NCI-H2029 treated with DMSO at 0.1 percent for 48 hours (cell line): ENCODE data around the gene GPD1L.
"Not testable (repeated sequence)": the region's sequence is repeated elsewhere in the genome, so short reads cannot be mapped to it uniquely, and the experiment has no call there.

ENCODE experiments used
- DNase-seq: peaks from one replicate; lab custom pipeline; 2025; lab: John Stamatoyannopoulos, UW

Gene GPD1L

DNA sequence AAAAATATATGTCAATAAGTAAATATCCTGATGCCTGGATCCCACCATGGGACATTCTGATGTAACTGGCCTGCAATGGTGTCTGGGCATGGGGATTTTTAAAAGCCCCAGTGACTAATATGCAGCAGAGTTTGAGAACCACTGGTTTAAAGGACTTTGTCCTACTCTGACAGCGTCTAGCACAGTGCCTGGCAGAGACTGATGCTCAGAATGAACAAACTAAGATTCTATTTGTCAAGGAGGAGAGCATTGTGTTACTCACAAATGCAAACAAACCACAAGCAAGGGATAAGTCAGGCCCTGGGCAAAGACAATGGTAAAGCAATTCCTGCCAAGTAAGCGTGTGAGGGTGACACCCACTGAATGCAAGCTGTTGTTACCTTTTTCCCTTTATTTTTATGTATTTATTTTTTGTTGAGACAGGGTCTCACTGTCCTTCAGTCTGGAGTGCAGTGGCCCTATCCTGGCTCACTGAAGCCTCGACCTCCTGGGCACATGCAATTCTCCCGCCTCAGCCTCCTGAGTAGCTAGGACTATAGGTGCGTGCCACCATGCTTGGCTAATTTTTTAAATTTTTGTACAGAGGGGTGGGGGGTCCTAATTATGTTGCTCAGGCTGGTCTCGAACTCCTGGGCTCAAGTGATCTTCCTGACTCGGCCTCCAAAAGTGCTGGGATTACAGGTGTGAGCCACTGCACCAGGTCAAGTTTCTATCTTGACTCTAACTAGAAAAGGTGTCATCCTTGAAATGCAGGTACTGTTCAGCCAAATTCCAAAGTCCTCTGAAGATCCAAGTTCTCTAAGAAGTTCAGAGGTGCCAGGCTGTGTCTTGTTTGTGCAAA lies 909 bp upstream of the GPD1L start:
- DNase-seq = no peak

DNA sequence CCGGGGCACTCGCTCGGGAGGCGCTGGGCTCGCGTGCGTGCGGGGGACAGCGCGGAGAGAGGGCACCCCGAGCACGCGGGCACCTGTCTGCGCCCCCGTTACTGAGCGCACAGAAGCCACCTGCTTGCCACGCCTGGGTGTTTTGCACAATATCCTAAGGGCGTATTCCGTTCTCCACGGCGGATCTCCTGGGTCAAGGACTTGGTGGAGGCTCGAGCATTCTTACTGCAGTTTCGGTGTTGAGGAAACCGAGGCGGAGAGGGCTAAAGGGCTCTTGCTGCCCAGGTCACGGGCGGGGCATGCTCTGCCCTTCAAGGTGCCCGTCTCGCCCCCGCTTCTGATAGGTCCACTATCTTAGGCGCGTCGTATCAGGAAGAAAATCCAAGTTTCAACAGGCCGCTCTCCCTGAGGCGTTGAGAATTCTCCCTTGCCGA lies 526 bp downstream of the GPD1L start:
- DNase-seq = no peak

DNA sequence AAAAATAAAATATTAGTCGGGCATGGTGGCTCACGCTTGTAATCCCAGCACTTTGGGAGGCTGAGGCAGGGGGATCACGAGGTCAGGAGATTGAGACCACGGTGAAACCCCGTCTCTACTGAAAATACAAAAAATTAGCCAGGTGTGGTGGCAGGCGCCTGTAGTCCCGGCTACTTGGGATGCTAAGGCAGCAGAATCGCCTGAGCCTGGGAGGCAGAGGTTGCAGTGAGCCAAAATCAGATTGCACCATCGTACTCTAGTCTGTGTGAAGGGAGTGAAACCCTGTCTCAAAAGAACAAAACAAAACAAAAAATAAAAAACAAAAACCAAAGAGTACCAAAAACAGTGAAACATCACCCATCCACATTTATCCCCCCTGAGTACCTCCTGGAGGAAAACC lies 1.8 kb downstream of the GPD1L start:
- DNase-seq = not testable (repeated sequence)

DNA sequence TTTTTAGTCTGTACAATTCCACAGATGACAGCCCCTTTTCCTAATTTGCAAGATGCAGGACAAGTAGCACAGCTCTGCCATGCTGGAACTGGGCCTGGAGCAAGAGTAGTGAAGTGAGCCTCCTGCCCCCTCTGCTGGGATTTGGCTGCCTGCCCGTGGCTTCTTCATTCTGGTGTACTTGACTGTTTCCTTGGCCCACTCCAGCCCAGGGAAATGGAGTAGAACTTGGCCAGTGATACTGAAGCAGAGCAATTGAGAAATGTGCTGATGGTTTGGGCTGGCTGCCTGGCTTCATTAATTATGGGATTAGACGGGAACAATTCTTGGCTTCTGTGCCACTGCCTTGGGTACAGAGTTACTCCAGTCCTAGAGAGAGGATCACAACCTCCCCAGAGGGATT lies 2.8 kb downstream of the GPD1L start:
- peak; percentile 97 for DNase-seq

DNA sequence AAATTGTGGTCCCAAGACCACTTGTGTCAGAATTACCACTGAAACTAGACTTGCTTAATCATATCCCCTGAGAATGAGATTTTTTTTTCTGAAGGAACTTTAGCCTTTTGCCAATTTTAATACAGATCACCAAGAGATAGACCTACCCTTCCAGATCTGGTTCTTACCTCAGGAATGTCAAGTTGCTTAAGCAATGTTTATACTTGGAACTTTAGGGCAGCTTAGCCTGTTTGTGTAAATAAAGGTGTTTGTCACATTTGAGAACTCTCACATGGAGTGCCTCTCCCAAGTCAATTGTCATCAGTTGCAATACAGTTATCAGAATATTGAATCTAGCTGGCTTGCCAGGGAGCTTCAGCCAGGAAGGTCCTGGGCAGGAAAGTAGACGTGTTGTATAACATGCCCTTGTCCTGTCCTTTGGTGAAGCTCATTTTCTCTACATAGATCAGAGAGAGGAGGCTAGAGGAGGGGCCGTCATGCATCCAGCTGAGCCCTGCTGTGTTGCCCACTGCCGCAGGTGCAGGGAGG lies 3.9 kb downstream of the GPD1L start:
- no peak for DNase-seq

DNA sequence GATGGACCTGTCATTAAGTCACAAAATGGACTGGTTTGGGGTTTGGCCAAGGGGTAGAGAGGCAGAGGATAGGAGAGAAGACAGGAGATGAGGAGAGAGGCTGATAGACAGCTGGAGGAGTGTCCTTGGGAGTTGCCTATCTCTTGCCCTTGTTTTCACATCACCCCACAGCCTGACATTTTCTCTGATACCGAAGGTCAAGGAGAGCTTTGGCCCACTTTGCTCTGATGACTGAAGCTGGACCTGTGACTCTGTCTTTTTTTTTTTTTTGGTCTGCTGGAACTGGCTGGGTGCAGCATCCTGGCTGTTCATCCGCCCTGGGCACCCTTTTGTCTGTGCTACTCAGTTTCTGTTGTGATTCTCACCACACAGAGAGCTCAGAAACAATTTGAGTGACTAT lies 5.1 kb downstream of the GPD1L start:
- no peak for DNase-seq

DNA sequence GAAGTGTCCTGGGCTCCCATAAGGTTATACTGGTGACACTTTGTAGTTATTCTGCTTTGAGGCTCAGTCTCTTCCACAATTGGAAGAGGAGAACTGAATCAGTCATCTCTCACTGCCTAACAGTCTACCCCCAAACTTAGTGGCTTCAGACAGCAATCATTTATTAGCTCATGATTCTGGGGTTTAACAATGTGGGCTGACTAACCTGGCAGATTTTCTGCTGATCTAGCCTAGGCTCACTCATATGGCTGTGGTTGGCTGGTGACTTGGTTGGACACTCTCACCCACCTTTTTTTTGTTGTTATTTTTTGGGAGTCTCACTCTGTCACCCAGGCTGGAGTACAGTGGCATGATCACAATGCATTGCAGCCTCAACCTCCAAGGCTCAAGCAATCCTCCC lies 7.1 kb downstream of the GPD1L start:
- no peak for DNase-seq

DNA sequence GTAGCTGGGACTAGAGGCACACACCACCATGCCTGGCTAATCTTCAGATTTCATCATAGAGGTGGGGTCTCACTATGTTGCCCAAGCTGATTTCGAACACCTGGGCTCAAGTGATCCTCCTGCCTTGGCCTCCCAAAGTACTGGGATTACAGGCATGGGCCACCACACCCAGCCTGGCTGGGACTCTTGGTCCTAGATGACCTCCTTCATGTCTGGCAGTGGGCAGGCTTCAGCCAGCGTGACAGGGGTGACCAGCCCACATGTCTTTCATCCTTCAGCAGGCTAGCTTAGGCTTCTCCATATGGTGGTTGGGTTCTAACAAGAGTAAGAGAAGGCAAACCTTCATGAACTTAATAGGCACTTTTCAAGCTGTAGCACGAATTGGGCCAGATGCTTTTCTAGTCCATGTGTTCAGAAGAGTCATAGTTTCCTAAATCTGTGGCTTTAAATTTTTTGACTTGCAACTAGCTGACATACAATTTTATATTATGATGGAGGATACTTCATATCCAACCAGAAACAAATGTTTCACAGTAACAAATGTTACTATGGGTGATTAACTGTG lies 7.6 kb downstream of the GPD1L start:
- no peak for DNase-seq

DNA sequence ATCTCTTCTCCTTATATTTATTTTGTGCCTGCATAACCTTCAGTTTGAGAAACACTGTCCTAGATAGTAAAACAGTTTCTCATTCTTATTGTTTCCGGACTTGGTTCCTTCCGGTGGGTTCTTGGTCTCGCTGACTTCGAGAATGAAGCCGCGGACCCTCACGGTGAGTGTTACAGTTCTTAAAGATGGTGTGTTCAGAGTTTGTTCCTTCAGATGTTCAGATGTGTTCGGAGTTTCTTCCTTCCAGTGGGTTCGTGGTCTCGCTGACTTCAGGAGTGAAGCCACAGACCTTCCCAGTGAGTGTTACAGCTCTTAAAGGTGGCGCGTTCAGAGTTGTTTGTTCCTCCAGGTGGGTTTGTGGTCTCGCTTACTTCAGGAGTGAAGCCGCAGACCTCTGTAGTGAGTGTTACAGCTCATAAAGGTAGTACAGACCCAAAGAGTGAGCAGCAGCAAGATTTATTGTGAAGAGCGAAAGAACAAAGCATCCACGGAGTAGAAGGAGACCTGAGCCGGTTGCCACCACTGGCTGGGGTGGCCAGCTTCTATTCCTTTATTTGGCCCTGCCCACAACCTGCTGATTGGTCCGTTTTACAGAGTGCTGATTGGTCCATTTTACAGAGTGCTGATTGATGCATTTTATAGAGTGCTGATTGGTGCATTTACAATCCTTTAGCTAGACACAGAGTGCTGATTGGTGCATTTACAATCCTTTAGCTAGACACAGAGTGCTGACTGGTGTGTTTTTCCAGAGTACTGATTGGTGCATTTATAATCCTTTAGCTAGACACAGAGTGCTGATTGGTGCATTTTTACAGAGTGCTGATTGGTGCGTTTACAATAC lies 8.3 kb downstream of the GPD1L start:
- DNase-seq = not testable (repeated sequence)

DNA sequence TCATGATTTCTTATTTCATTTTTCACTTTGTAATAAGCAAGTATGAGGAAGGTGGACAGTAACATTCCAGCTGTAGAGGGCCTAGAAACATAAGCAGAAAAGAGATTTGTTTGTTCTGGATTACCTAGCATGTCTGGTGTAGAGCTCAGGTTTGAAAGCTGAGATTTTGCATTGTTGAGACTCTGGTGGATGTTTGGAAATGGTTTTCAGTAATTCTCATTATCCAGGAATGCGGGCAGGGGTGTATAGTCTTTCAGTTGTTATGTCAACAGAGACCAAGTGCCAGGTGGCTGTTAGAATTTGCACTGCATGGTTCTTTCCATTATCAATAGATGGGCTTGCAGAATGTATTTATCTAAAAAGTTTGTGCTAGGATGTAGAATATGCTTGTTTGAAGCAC lies 10.9 kb downstream of the GPD1L start:
- peak; percentile 82 for DNase-seq

DNA sequence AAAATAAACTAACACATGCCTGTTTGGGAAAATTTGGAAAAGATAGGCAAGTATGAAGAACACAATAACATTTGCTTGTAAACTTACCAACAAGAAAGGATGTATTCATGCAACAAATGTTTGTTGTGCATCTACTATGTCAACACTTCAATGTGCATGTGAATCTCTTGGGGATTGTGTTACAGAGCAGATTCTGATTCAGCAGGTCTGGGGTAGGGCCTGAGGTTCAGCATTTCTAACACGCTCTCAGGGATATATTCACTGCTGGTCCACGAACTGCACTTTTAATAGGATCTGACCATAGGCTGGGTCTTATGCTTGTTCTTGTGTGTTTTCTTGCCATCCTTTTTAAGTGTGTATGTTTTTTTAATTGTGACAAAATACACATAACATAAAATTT lies 11.8 kb downstream of the GPD1L start:
- DNase-seq = no peak

DNA sequence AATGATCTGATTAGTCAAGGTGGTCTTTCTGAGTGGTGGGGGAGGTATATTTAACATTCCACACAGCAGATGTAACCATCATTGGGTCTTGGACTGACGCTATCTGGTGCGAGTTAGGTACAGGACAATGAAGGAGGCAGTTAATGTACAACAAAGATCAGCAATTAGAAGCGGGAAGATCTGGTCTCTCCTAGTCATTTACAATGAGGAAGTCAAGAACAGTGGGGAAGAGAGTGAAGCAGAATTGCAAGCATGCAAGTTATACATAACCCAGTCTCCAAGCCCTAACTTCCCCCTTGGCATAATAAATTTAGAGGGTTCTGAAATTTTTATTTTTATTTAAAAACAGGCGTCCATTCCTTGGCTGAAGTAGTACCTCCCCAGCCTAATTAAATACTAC lies 14.1 kb downstream of the GPD1L start:
- no peak for DNase-seq

DNA sequence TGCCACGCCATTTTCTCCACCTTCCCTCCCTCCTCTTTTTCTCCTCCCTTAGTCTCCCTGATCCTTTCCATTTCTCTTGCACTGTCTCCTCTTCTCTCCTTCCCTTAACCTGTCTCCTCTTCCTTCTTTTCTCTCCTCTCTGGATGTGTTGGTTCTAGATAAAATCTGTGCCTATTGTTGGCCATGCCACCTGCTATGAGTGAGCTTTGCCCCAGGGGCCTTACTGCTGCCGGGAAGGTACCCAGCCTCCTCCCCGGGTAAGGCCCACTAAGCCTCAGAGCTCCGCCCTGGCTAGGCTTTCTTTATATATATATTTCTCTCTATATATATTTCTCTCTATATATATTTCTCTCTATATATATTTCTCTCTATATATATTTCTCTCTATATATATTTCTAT lies 14.7 kb downstream of the GPD1L start:
- DNase-seq = no peak

DNA sequence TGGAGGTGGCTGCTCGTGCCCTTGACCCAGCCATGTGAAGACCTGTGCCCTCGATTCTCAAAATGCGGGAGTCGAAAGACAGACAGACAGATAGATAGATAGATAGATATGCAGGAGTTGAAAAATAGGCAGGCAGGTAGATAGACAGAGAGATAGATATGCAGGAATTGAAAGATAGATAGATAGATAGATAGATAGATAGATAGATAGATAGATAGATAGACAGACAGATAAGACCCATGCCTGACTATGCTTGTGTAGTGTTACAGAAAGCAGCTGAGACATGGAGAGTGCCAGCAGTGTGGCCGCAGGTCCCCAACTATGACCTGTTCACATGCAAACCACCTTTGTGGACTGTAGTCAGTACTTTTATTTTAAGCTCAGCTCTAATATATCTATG lies 17.2 kb downstream of the GPD1L start:
- no peak for DNase-seq

DNA sequence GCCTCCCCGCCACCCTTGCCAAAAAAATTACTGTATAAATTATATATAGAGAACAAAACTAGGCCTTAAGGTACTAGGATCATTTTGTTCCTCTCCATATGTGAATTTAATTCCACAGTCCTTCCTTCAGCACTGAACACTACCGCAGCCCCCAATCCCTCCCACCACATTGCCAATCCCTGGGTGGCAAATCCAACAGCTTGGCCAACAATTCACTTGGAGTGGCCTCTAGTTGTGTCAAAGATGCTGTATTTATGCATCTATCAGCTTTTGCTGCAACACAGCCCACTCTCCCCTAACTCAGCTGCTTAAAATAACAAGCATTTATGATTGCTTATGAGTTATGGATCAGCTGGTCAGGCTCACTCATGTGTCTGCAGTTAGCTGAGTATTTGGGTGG lies 18.6 kb downstream of the GPD1L start:
- DNase-seq = no peak

DNA sequence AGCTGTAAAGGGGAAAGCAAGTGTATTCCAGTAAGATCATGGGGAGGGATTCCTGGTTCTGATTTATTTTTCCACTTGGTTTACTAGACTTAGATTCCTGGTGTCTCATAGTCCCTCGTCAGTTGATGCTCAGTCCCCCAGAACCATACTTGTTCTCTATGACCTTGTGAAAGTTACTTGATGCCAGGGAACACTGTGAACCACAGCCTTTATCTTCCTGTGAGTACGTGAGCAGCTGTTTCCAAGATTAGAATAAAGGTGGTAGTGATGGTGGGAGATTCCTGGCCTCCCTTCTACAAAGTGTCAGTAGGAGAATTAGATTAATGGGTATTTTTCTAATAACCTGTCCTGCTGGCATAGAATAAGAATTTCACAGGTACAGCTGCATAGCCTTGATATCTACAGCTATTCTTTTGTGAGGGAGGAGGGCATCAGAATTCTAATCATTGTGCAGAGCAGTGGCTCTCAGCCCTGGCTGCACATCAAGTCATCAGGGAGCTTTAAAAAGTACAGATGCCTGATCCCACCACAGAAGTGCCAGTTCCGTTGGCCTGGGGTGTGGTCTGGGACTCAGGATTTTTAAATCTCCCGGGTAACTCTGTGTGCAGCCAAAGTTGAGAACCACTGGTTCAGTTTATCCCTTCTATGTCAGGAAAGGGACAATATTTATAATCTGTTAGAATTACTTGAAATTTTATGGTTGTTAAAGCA lies 20.0 kb downstream of the GPD1L start:
- DNase-seq = no peak

DNA sequence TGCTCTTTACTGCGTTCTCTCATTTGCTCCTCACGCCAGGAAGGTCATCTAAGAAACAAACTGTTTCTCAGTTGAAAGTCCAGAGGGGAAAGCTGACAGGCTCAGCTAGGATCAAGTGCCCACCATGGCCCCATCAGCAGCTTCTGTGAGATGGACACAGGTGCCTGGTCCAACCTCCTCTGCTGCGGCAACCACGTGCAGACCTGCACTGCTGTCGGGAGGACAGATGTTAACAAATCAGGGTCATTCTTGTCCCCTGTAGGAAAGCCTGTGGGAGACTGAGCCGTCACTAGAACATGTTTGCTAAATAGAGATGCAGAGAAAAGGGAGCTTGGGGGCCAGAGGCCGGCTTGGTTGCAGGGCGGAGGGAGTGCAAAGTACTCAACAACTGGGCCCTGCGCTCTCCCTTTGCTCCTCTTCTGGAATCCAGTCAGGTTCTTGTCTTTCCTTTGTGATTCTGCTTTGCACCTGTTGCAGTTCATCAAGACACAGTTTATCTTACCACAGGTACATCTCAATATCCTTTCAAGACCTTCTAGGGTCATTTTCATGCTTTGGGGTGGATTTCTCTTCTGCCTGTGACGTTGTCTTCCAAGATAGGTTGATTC lies 20.9 kb downstream of the GPD1L start:
- DNase-seq = no peak

DNA sequence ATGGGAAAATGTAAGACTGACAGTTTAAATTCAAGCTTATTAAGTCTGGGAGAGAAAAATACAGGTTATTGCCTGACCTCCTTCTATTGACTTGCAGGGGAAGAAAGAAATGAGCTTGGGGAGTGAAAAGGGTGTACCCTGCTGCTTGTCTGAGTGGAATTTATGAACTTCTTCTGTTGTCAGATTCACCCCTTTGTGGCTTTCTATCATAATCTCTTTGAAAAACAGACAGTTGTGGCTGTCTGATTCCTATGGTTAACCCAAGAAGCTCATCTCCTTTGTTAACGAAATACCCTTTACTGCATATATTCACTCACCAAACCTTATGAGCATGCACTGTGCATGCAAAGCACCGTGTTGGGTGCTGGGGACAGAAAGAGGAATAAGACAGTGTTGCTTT lies 22.5 kb downstream of the GPD1L start:
- DNase-seq = no peak

DNA sequence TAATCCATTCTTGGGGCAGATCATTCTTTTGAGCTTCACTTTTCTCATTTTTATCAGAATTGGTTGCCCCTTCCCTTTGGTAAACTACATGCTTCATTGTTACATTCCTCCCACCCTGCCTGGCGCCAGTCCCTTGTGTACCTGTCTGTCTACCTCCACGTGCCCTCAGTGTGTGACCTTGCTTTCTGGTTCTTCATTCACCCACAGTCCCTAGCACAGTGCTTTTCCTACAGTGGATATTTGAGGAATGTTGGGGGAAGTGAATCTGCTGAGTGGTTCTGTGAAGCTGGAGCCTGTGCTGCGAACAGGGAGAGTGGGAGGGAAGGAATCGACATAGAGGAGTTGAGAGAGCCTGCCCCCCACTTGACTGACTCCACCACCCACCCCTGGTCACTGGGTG lies 23.4 kb downstream of the GPD1L start:
- DNase-seq = no peak

DNA sequence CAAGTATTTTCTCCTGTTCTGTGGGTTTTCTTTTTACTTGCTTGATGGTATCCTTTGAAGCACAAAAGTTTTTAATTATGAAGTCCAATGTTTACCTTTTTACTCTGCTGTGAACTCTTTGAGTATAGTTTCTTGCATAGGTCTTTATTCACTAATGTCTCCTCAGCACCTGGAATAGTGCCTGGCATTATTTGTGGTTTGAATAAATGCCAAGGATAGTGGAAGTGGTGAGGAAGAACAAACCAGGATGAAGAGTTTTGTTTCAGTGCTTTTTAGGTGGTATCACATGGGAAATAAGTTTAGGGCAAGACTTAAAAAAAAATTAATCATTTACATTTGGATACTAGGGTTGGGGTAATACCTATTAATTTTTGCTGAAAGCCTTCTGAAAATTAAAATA lies 25.7 kb downstream of the GPD1L start:
- DNase-seq = no peak

DNA sequence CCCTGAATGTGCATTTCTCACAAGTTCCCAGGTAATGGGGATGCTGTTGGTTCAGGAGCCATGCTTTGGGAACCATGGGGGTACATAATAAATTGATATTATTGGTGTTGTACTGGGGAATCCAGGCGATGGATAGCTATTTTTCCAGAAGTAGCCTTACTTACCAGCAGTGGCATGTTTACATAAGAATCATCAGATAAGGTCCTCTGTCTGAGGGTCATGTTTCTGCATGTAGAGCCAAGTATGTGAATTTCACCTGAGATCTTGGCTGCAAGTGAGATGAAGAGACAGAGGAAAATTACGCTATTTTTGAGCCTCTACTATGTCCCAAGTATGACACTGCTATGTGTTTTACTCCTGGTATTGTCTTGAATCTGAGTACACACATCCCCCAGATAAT lies 26.3 kb downstream of the GPD1L start:
- DNase-seq = no peak

DNA sequence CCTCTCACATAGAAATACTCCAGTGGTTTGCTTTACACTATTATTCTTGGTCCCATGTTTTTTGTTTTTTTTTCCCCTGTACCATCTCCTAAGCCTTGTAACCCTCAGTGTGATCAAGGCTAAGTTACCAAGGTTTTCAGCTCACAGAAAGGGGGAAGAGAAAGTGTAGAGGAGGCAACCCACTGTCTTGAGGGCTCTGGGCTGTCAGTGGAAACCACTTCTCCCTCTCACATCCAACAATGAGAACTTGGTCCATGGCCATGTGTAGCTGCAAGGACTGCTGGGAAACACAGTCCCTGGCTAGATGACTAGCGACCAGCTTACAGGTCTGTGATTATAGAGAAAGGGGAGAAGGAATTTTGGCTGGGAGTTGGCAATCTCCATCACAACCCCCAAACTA lies 30.3 kb downstream of the GPD1L start:
- no peak for DNase-seq
